Esophagus mucosa (tissue), 1 donor: ENCODE measurements around the gene SLC25A26. TPM values are rescaled to one million over a fixed set of nuclear protein-coding genes. Genes with fewer than 3 reads are reported as not detected.
"Not testable (repeated sequence)": the region's sequence is repeated elsewhere in the genome, so short reads cannot be mapped to it uniquely, and the experiment has no call there.

ENCODE experiments used
- ATAC-seq: fragments of 200-7000 bp; cut with Tn5 transposase; one replicate; pipeline ENCODE4 v1.9.1; 2020
- total RNA-seq: library from RNA; stranded (reverse); gene quantifications from one replicate; pipeline ENCODE4 v1.2.4, GENCODE V29; 2023
- donor health status: DM: yes; HTN: yes; CAD: no.

The SLC25A26 gene
- total RNA-seq, 1 donor from 2014 or later: 14.4 TPM

GRCh38 chr3:66270701-66271100 is 49.9 kb downstream of the SLC25A26 start:
- no peak for ATAC-seq

- ATAC-seq: no peak
Measured at GRCh38 chr3:66271231-66271630, 50.4 kb downstream of the SLC25A26 start.

DNA sequence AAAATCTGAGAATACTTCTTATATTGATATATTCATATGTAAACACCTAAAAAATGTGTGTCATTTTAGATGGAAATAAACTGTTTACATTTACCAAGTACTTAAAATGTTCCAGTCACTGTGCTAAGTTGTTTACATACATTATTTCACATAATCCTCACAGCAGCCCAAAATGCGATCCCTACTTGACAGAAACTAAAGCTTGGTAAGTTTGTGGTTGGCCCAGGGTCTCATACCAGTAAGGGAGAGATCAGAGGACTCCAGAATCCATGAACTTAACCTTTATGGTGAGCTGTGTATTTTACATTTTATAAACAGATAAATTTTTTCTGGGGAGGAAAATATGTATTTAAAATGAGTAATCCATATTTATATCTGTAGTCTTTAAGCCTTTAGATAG is 51.2 kb downstream of the SLC25A26 start:
- no peak for ATAC-seq

- not testable (repeated sequence) for ATAC-seq
Measured at GRCh38 chr3:66274837-66275236, 54.0 kb downstream of the SLC25A26 start.

DNA sequence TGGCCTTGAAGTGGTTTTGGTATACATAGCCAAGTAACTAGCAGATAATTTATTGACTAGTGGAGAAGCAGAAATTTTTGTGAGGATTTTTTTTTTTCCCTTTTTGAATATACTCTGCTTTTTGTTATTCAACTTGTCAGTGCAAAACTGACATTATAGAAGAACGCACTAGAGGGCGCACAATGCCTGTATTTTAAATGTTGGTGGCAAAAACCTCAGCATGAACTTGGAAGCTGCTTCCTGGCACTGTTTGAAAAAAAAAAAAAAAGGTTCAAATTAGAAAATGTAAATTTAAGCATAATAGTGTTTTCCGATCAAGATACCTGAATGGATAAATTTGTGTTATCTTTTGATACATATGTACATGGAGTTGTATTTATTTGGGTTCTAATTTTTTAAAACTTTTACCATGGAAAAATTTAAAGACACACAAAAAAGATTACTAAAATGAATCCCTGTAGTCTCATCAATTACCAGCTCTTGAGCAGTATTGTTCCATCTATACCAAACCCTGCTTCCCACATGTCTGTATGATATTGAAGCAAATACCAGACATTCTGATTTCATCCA is 56.0 kb downstream of the SLC25A26 start:
- ATAC-seq: peak; percentile 49

- ATAC-seq: no peak
Measured at GRCh38 chr3:66279168-66279567, 58.4 kb downstream of the SLC25A26 start.

GRCh38 chr3:66280304-66280703 is 59.5 kb downstream of the SLC25A26 start:
- no peak for ATAC-seq

GRCh38 chr3:66291922-66292321 is 71.1 kb downstream of the SLC25A26 start:
- not testable (repeated sequence) for ATAC-seq

DNA sequence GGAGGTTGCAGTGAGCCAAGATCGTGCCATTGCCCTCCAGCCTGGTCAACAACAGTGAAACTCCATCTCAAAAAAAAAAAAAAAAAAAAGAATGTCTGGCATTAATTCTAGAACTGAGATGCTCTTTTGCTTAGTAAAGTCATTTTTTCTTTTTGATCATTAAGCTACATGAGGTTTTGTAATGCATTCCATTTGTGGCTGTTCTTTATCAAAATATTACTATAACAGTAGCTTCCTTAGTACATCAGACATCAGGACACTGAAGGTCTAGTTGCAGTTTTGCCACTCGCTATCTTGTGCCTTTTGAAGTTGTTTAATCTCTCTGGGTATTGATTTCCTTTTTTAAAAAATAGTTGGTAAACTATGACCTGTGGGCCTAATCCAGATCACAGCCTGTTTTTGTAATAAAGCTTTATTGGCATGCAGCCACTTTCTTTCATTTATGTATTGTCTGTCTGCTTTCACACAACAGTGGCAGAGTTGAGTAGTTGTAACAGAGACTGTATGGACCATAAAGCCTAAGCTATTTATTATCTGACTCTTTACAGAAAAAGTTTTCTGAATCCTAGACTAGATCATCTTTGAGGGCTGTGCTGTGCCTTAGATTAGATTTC is 76.6 kb downstream of the SLC25A26 start:
- no peak for ATAC-seq

GRCh38 chr3:66297900-66298299 is 77.1 kb downstream of the SLC25A26 start:
- ATAC-seq: no peak

- no peak for ATAC-seq
Measured at GRCh38 chr3:66298591-66298990, 77.8 kb downstream of the SLC25A26 start.

GRCh38 chr3:66299085-66299484 is 78.3 kb downstream of the SLC25A26 start:
- not testable (repeated sequence) for ATAC-seq

DNA sequence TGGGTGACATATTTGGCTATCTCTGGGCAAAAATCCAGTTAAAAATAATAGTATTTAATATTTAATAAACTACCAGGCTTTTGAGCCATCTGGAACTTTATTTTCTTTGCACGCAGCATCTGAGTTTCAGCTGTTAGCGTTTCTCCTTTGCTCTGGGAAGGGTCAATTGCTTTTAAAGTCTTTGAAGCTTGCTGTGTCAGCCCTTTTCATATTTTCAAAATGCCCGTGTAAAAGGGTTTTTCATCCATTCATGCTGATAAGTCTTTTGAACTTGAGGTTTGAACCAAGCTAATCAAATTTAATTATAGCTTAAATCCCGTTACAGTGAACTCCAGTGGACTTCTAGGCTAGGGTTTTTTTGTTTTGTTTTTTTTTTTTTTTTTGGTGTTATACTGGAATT is 79.1 kb downstream of the SLC25A26 start:
- no peak for ATAC-seq

DNA sequence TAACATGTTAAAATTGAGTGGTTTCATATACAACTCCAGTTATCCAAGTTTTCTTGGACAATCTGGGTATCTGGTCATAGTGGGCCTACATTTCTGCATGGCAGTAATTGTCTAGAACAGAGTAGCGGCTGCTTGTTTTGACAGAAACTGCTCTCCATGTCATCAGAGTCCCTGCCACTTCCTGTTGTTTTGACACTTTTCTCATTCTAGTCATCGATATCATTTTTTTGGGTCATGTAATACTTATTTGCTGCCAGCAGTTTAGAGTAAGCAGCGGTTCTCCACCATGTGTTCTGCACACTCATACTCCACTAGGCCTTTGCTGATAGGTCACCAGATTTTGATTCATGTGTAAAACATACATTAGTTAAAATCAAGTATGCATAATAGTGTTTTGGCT is 81.5 kb downstream of the SLC25A26 start:
- ATAC-seq: peak; percentile 13

- no peak for ATAC-seq
Measured at GRCh38 chr3:66303491-66303901, 82.7 kb downstream of the SLC25A26 start.

DNA sequence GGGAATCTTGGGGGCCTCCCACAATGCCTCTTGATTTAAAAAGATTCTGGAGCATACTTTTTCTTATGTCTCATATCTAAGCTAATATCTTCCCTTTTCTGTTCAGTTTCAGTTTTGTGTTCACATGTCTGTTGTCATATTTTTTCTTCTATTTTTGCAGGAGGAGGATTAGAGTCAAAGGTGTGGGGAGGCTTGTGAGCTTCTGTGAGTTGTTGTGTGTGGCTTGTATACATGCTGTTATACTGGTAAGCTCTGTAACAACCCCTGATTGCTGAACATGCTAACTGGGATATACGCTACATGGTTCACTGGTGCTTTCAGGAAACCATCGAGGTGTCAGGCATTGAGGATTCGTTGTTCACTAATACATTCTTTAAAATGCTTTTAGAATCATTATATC is 83.5 kb downstream of the SLC25A26 start:
- ATAC-seq: no peak

DNA sequence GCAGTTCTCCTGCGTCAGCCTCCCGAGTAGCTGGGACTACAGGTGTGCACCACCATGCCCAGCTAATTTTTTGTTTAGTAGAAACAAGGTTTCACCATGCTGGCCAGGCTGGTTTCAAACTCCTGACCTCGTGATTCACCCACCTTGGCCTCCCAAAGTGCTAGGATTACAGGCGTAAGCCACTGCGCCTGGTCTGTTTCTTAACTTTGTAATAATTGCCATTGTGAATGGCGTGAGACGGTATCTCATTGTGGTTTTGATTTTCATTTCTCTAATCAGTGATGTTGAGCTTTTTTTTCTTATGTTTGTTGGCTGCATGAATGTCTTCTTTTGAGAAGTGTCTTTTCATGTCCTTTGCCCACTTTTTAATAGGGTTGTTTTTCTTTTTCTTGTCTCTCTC is 85.3 kb downstream of the SLC25A26 start:
- ATAC-seq: not testable (repeated sequence)

DNA sequence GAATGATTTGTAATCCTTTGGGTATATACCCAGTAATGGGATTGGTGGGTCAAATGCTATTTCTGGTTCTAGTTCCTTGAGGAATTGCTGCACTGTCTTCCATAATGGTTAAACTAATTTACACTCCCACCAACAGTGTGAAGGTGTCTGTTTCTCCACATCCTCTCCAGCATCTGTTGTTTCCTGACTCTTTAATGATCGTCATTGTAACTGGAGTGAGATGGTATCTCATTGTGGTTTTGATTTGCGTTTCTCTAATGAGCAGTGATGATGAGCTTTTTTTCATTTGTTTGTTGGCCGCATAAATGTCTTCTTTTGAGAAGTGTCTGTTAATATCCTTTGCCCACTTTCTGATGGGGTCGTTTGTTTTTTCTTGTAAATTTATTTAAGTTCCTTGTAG is 86.2 kb downstream of the SLC25A26 start:
- ATAC-seq: not testable (repeated sequence)

GRCh38 chr3:66312039-66312438 is 91.2 kb downstream of the SLC25A26 start:
- ATAC-seq: no peak

DNA sequence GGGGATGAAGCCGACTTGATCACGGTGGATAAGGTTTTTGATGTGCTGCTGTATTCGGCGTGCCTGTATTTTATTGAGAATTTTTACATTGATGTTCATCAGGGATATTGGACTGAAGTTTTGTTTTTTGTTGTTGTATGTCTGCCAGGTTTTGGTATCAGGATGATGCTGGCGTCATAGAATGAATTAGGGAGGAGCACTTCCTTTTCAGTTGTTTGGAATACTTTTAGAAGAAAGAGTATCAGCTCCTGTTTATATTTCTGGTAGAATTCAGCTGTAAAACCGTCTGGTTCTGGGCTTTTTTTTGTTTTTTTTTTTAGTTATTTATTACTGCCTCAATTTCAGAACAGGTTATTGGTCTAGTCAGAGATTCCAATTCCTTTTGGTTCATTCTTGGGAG is 93.7 kb downstream of the SLC25A26 start:
- no peak for ATAC-seq

- no peak for ATAC-seq
Measured at GRCh38 chr3:66317750-66318376, 97.1 kb downstream of the SLC25A26 start.

DNA sequence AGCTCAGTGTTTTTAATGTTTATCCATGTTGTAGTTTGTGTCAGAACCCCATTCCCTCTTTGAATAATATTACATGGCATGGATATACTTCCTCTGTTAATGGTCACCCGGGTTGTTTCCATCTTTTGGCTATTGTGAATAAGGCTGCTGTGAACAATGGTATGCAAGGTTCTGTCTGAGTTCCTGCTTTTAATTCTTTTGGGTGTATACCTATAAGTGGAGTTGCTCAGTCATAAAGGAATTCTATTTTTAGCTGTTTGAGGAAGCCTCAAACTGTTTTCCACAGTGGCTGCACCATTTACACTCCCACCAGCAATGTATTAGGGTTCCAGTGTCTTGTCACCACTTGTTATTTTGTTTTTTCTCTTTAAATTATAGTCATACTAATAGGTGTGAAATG is 99.6 kb downstream of the SLC25A26 start:
- ATAC-seq: no peak

DNA sequence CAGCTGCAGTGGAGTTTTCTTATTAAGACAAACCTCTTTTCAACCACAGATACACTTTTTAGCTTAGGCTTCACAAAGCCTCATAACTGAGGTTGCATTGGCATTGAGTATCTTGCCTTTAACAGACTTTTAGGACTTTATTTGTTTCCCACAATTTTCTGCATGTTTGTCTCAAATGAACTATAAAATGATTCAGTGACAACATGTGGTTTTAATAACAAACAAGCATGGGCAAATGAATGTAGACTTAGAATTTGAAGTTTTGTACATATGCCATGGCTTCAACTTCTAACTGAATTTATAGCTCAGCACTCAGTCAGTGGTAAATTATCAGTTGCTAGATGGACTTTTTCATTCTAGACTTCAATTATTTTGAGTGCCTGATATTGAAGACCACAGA is 101.6 kb downstream of the SLC25A26 start:
- no peak for ATAC-seq

DNA sequence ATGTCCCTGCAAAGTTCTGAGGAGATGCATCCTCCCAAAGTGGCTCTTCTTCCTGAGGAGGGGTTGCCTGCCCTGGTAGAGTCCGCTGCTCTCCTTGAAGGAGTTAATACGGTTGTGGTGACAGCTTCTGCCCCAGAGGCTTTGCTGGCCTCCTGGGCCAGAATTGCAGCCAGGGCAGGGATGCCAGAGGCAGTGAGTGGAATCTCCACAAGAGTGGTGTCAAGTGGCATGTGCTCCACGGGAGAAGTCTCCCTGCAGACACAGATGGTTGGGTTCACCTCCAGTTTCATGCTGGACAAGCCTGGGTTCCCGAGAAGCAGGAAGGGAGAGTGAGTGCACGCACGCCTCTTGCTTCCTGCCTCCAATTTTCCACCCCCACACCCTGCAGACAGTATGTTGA is 105.5 kb downstream of the SLC25A26 start:
- ATAC-seq: no peak
